ENCODE data around the gene IPCEF1.
"Not testable (repeated sequence)": the region's sequence is repeated elsewhere in the genome, so short reads cannot be mapped to it uniquely, and the experiment has no call there.

The IPCEF1 gene

GRCh38 chr6:154329350-154330170 is 27.0 kb downstream of the IPCEF1 start:
- DNase-seq = no peak

- not testable (repeated sequence) for DNase-seq
Measured at GRCh38 chr6:154327313-154327712, 29.3 kb downstream of the IPCEF1 start.

- DNase-seq = no peak
Measured at GRCh38 chr6:154325142-154325541, 31.5 kb downstream of the IPCEF1 start.

- DNase-seq = no peak
Measured at GRCh38 chr6:154320181-154320580, 36.4 kb downstream of the IPCEF1 start.

GRCh38 chr6:154319231-154319858 is 37.3 kb downstream of the IPCEF1 start:
- no peak for DNase-seq

- DNase-seq = no peak
Measured at GRCh38 chr6:154318721-154319120, 37.9 kb downstream of the IPCEF1 start.

GRCh38 chr6:154316131-154316530 is 40.5 kb downstream of the IPCEF1 start:
- DNase-seq = no peak

- DNase-seq = no peak
Measured at GRCh38 chr6:154314084-154314483, 42.5 kb downstream of the IPCEF1 start.

- no peak for DNase-seq
Measured at GRCh38 chr6:154308986-154309385, 47.6 kb downstream of the IPCEF1 start.

- DNase-seq = no peak
Measured at GRCh38 chr6:154307696-154308425, 48.7 kb downstream of the IPCEF1 start.

GRCh38 chr6:154307147-154307546 is 49.5 kb downstream of the IPCEF1 start:
- DNase-seq = not testable (repeated sequence)

GRCh38 chr6:154306696-154307095 is 49.9 kb downstream of the IPCEF1 start:
- no peak for DNase-seq

- no peak for DNase-seq
Measured at GRCh38 chr6:154304191-154304590, 52.4 kb downstream of the IPCEF1 start.

GRCh38 chr6:154303642-154304041 is 53.0 kb downstream of the IPCEF1 start:
- not testable (repeated sequence) for DNase-seq

- no peak for DNase-seq
Measured at GRCh38 chr6:154301839-154302752, 54.5 kb downstream of the IPCEF1 start.

GRCh38 chr6:154301086-154301625 is 55.4 kb downstream of the IPCEF1 start:
- no peak for DNase-seq

- no peak for DNase-seq
Measured at GRCh38 chr6:154298297-154298696, 58.3 kb downstream of the IPCEF1 start.

GRCh38 chr6:154297721-154298120 is 58.9 kb downstream of the IPCEF1 start:
- DNase-seq = no peak

GRCh38 chr6:154297210-154297609 is 59.4 kb downstream of the IPCEF1 start:
- DNase-seq = no peak

- no peak for DNase-seq
Measured at GRCh38 chr6:154295733-154296132, 60.9 kb downstream of the IPCEF1 start.

- no peak for DNase-seq
Measured at GRCh38 chr6:154292855-154293519, 63.6 kb downstream of the IPCEF1 start.

GRCh38 chr6:154292066-154292465 is 64.5 kb downstream of the IPCEF1 start:
- DNase-seq = no peak
